Measurements from ENCODE around the gene PRAC1. TPM values are rescaled to one million over a fixed set of nuclear protein-coding genes. Genes with fewer than 3 reads are reported as not detected.

Gene PRAC1
- total RNA-seq, 1 experiment from 2014 or later = not detected

DNA sequence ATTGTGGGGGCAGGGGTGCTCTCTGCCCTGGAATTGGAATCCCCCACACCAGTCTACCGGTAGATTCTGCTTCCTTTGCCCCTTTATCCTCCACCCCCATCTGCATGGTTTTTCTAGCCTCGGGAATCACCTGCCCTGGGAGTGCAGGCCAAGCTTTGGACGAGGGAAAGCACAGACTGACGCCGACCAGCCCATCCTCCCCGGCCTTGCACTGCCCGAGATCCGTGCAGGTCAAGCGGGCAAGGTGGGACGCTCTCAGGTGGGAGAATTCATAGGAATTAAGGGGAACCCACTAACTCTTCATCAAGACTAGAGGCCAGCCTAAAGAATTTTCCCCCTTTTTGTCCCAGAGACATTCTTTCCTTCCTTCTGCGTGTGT is 16.1 kb upstream of the PRAC1 start:
- peaks cover 99% of the 10 kb centered on the region for H3K27me3 ChIP-seq (ENCODE audit: insufficient read depth, low read length)
- H2BK15ac ChIP-seq (ENCODE audit: low read depth, low read length) = no peak overlapping the region
- TF ChIP-seq CTCF (conservative IDR thresholded peaks at IDR 0.05) = no peak
- H3K4me2 ChIP-seq (ENCODE audit: insufficient read depth, insufficient read length, low read length) = peak overlapping the region; percentile 34
- H3K56ac ChIP-seq (ENCODE audit: insufficient read length, low read depth, low read length) = no peak overlapping the region
- no peak overlapping the region for H4K91ac ChIP-seq (ENCODE audit: insufficient read length, low read depth, low read length)
- H3K79me1 ChIP-seq (ENCODE audit: insufficient read depth, low read depth, low read length, poor library complexity, severe bottlenecking) = no peaks in the 10 kb centered on the region
- no peak for DNase-seq
- H3K23ac ChIP-seq (ENCODE audit: insufficient read length, low read depth, low read length) = no peak overlapping the region
- no peak overlapping the region for H4K8ac ChIP-seq (replicated peaks; ENCODE audit: insufficient read length, low read depth, low read length)
- Mint-ChIP-seq H3K4me3 (no peak overlapping the region), H3K9me3 (peaks cover 0 to 3% of the 10 kb centered on the region in 2 experiments; a peak in 3 of 5 replicates), H3K27me3 (ENCODE audit: low read depth) (peaks cover 100% of the 10 kb centered on the region), H3K27ac (no peak overlapping the region), H3K36me3 (ENCODE audit: insufficient read depth in 1 of 3, low read depth in 3 of 3) (no peaks in the 10 kb centered on the region), H3K4me1 (peaks cover 10 to 11% of the 10 kb centered on the region in 2 experiments)
- H2BK20ac ChIP-seq (ENCODE audit: low read depth, low read length, poor library complexity, severe bottlenecking) = no peak overlapping the region
- H3K23me2 ChIP-seq (ENCODE audit: insufficient read length, low read depth, low read length, poor library complexity, severe bottlenecking) = no peaks in the 10 kb centered on the region
- no peaks in the 10 kb centered on the region for H3K79me2 ChIP-seq (ENCODE audit: insufficient read depth, low read length)
- WGBS (ENCODE audit: extremely low coverage, insufficient read length, low lambda C conversion rate) = no CpG with 5 or more reads among the region's 11 CpGs
- no peak overlapping the region for H3K9ac ChIP-seq (ENCODE audit: extremely low read depth, insufficient read length, low read length)
- no peak overlapping the region for H4K5ac ChIP-seq (ENCODE audit: insufficient read length, low read depth, low read length)
- H3K9me3 ChIP-seq (ENCODE audit: control insufficient read depth, low read depth, low read length) = no peaks in the 10 kb centered on the region
- H2AFZ ChIP-seq (ENCODE audit: low read length) = no peak overlapping the region
- no peak overlapping the region for H2AK5ac ChIP-seq (ENCODE audit: insufficient read length, low read length)
- no peak overlapping the region for H3K27ac ChIP-seq (ENCODE audit: insufficient read length, low read depth, low read length)
- H2BK120ac ChIP-seq (ENCODE audit: low read depth, low read length, poor library complexity, severe bottlenecking) = no peak overlapping the region
- H3T11ph ChIP-seq (ENCODE audit: low read length) = no peak overlapping the region
- no peak overlapping the region for H2BK5ac ChIP-seq (ENCODE audit: insufficient read length, low read length)
- H3K4me1 ChIP-seq (ENCODE audit: insufficient read depth, low read length) = no peaks in the 10 kb centered on the region
- peaks cover 2% of the 10 kb centered on the region for H4K20me1 ChIP-seq (ENCODE audit: control insufficient read depth, insufficient read depth, insufficient read length)
- no peak overlapping the region for H3K18ac ChIP-seq (ENCODE audit: insufficient read length, low read depth, low read length)
- no peak overlapping the region for H3K14ac ChIP-seq (ENCODE audit: insufficient read depth, low read length)
- no peak overlapping the region for H3K4ac ChIP-seq (ENCODE audit: low read depth, low read length)
- no peak overlapping the region for H2BK12ac ChIP-seq (ENCODE audit: insufficient read length, low read depth, low read length)

Data from H9 (cell line).